OCI-LY1 (cell line): Measurements from ENCODE around the gene SMIM21.

ENCODE experiments used
- H2AFZ ChIP-seq: fragments of 200-600 bp; sonication (generic), shearing (Covaris generic); 2 replicates; pipeline ENCODE4 v1.6.0; 2014; ENCODE audit warnings: antibody characterized with exemption, mild to moderate bottlenecking, low read length
- H3F3A ChIP-seq: fragments of 200-600 bp; sonication (generic), shearing (Covaris generic); 2 replicates; pipeline ENCODE4 v1.6.0; 2014; ENCODE audit warnings: mild to moderate bottlenecking, antibody characterized with exemption, low read length, moderate library complexity; ENCODE audit not compliant: insufficient read depth
- H3K27ac ChIP-seq: fragments of 200-600 bp; sonication (generic); 2 replicates; pipeline ENCODE4 v1.5.1; 2014; ENCODE audit warnings: low read length, mixed run types, mild to moderate bottlenecking, low read depth; ENCODE audit not compliant: poor library complexity, severe bottlenecking
- H3K27me3 ChIP-seq: fragments of 200-600 bp; sonication (generic); 2 replicates; pipeline ENCODE4 v1.6.0; 2014; ENCODE audit warnings: antibody characterized with exemption, mild to moderate bottlenecking, low read length, moderate library complexity; ENCODE audit not compliant: insufficient read depth
- H3K36me3 ChIP-seq: fragments of 200-600 bp; sonication (generic); 2 replicates; pipeline ENCODE4 v1.6.1; 2014; ENCODE audit warnings: mild to moderate bottlenecking, antibody characterized with exemption, low read length, moderate library complexity, mixed read lengths; ENCODE audit not compliant: insufficient read depth
- H3K4me1 ChIP-seq: fragments of 200-600 bp; sonication (generic); 2 replicates; pipeline ENCODE4 v1.5.1; 2014; ENCODE audit warnings: mild to moderate bottlenecking, low read length, moderate library complexity; ENCODE audit not compliant: insufficient read depth, severe bottlenecking
- H3K4me2 ChIP-seq: fragments of 200-600 bp; sonication (generic), shearing (Covaris generic); 2 replicates; pipeline ENCODE4 v1.6.1; 2014; ENCODE audit warnings: low read length
- H3K4me3 ChIP-seq: fragments of 200-600 bp; sonication (generic); 2 replicates; pipeline ENCODE4 v1.5.1; 2014; ENCODE audit warnings: low read length, low read depth, mild to moderate bottlenecking, mixed read lengths; ENCODE audit not compliant: poor library complexity, severe bottlenecking
- H3K79me2 ChIP-seq: fragments of 200-600 bp; shearing (Covaris generic); 2 replicates; pipeline ENCODE4 v1.6.1; 2016; ENCODE audit warnings: mixed run types, low read length, mixed read lengths; ENCODE audit not compliant: insufficient read depth
- H3K9ac ChIP-seq: fragments of 200-600 bp; sonication (generic), shearing (Covaris generic); 2 replicates; pipeline ENCODE4 v1.6.1; 2014; ENCODE audit warnings: mild to moderate bottlenecking, low read length, mixed read lengths
- H3K9me2 ChIP-seq: fragments of 200-600 bp; sonication (generic), shearing (Covaris generic); 2 replicates; pipeline ENCODE4 v1.6.1; 2014; ENCODE audit warnings: low read depth, mild to moderate bottlenecking, low read length, mixed read lengths
- H3K9me3 ChIP-seq: fragments of 200-600 bp; shearing (Covaris generic); 2 replicates; pipeline ENCODE4 v1.6.1; 2014; ENCODE audit warnings: low read length, mixed read lengths
- H4K20me1 ChIP-seq: fragments of 200-600 bp; sonication (generic), shearing (Covaris generic); 2 replicates; pipeline ENCODE4 v1.6.0; 2016; ENCODE audit warnings: mild to moderate bottlenecking, low read length; ENCODE audit not compliant: insufficient read depth
- CTCF ChIP-seq: fragments of 200-600 bp; sonication (generic), shearing (Covaris generic); IDR thresholded peaks from 2 replicates; pipeline ENCODE4 v1.5.1; 2017; ENCODE audit warnings: mild to moderate bottlenecking, antibody characterized with exemption, low read length, moderate library complexity, mixed read lengths
- EZH2 ChIP-seq: fragments of 200-600 bp; sonication (generic), shearing (Covaris generic); IDR thresholded peaks from 2 replicates; pipeline ENCODE4 v1.8.0; 2017; ENCODE audit warnings: borderline replicate concordance, mixed run types, mild to moderate bottlenecking, antibody characterized with exemption, low read length, moderate library complexity, mixed read lengths

SMIM21 gene

DNA sequence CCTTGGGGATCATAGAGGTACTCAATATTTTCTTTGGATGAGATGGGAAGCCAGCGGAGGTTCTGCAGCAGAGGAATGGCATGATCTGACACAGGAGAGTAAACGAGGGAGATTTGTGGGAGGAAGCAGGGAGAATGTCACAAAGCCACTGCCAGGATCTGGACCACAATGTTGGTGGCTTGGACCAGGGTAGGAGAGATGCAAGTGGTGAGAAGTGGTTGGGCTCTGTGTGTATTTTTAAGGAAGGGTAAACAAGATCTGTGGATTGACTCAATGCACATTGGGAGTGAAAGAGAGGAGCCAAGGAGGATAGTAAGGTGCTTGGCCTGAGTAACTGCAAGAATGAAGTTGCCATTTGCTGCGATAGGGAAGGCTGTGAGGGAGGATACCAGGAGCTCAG, 10.5 kb upstream of the SMIM21 start:
- TF ChIP-seq EZH2 (no peak), CTCF (no peak)
- H3K79me2 ChIP-seq = no peaks in the 10 kb centered on the region
- no peaks in the 10 kb centered on the region for H3K9me2 ChIP-seq
- no peaks in the 10 kb centered on the region for H3F3A ChIP-seq
- no peak overlapping the region for H3K4me2 ChIP-seq
- H2AFZ ChIP-seq = no peak overlapping the region
- H3K36me3 ChIP-seq = no peaks in the 10 kb centered on the region
- H4K20me1 ChIP-seq = no peaks in the 10 kb centered on the region
- no peak overlapping the region for H3K27ac ChIP-seq
- H3K9me3 ChIP-seq = no peaks in the 10 kb centered on the region
- H3K4me3 ChIP-seq = no peak overlapping the region
- no peaks in the 10 kb centered on the region for H3K27me3 ChIP-seq
- no peak overlapping the region for H3K9ac ChIP-seq
- H3K4me1 ChIP-seq = no peaks in the 10 kb centered on the region

DNA sequence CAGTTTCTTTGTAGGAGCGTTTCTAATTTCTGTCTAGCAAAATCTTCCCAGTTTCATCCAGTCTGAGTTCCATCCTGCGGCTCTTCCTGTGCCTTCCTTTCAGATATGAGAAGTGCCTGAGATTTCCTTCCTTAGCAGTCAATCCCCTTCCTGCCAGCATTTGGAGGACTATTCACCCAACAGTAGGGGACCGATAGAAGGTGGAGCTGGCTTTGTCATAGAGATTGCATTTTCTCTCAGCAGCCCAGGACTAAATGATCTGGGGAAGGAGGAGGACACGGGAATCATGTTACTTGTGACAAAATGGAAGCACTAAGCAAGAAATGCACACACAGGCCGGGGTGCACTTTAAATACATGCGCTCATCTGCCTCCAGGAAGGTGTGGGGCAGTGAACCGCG, 5.6 kb upstream of the SMIM21 start:
- Histone ChIP-seq H3K9me2 (no peaks in the 10 kb centered on the region), H3K79me2 (no peaks in the 10 kb centered on the region), H3K4me3 (no peak overlapping the region), H3K27ac (no peak overlapping the region), H3F3A (no peaks in the 10 kb centered on the region), H3K27me3 (no peaks in the 10 kb centered on the region), H3K4me1 (no peaks in the 10 kb centered on the region), H3K9me3 (no peaks in the 10 kb centered on the region), H3K36me3 (no peaks in the 10 kb centered on the region), H3K9ac (no peak overlapping the region), H2AFZ (no peak overlapping the region), H3K4me2 (no peak overlapping the region), H4K20me1 (no peaks in the 10 kb centered on the region)
- TF ChIP-seq EZH2 (no peak), CTCF (no peak)

- Histone ChIP-seq H3K4me3 (no peak overlapping the region), H3K79me2 (no peaks in the 10 kb centered on the region), H4K20me1 (no peaks in the 10 kb centered on the region), H3F3A (no peaks in the 10 kb centered on the region), H3K36me3 (no peaks in the 10 kb centered on the region), H3K9ac (no peak overlapping the region), H3K4me1 (no peaks in the 10 kb centered on the region), H3K27me3 (no peaks in the 10 kb centered on the region), H3K9me3 (no peaks in the 10 kb centered on the region), H3K4me2 (no peak overlapping the region), H2AFZ (no peak overlapping the region), H3K9me2 (no peaks in the 10 kb centered on the region), H3K27ac (no peak overlapping the region)
- TF ChIP-seq CTCF = no peak
- TF ChIP-seq EZH2 = no peak
Observed at GRCh38 chr18:75429975-75430374, 2.5 kb upstream of the SMIM21 start.
